ENCODE measurements around the gene NPTN. TPM values are rescaled to one million over a fixed set of nuclear protein-coding genes. Genes with fewer than 3 reads are reported as not detected.

The NPTN gene
- total RNA-seq, 1 experiment from 2014 or later, result 71.0 TPM

- H3K27me3 Mint-ChIP-seq (ENCODE audit: insufficient read depth, unreplicated experiment), result no peaks in the 10 kb centered on the region
- CTCF ChIA-PET, result interaction anchor here (0.8 to 1.7 kb wide), 2 partner anchors 18 to 39 kb away, joined by 3 to 5 read pairs; no protein-coding TSS in a partner anchor
- H3K4me1 Mint-ChIP-seq (ENCODE audit: insufficient read depth, unreplicated experiment), result no peaks in the 10 kb centered on the region
- H3K27ac Mint-ChIP-seq (ENCODE audit: low read depth, unreplicated experiment), result no peak overlapping the region
- no peak for DNase-seq (ENCODE audit: unreplicated experiment)
- no peaks in the 10 kb centered on the region for H3K36me3 Mint-ChIP-seq (ENCODE audit: insufficient read depth, unreplicated experiment)
- POLR2A ChIA-PET, result interaction anchor here (0.6 to 1.3 kb wide), 3 partner anchors 13 to 98 kb away, joined by 3 read pairs; no protein-coding TSS in a partner anchor
- no peaks in the 10 kb centered on the region for H3K9me3 Mint-ChIP-seq (ENCODE audit: unreplicated experiment)
- H3K4me3 Mint-ChIP-seq (ENCODE audit: unreplicated experiment), result no peak overlapping the region
- TF ChIP-seq, protein P1, sequence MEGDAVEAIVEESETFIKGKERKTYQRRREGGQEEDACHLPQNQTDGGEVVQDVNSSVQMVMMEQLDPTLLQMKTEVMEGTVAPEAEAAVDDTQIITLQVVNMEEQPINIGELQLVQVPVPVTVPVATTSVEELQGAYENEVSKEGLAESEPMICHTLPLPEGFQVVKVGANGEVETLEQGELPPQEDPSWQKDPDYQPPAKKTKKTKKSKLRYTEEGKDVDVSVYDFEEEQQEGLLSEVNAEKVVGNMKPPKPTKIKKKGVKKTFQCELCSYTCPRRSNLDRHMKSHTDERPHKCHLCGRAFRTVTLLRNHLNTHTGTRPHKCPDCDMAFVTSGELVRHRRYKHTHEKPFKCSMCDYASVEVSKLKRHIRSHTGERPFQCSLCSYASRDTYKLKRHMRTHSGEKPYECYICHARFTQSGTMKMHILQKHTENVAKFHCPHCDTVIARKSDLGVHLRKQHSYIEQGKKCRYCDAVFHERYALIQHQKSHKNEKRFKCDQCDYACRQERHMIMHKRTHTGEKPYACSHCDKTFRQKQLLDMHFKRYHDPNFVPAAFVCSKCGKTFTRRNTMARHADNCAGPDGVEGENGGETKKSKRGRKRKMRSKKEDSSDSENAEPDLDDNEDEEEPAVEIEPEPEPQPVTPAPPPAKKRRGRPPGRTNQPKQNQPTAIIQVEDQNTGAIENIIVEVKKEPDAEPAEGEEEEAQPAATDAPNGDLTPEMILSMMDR (IDR thresholded peaks at IDR 0.05; ENCODE audit: unreplicated experiment), result no peak
- intact Hi-C loops (cut with micrococcal nuclease), result no loop called here
- BruUV-seq (replicated peaks), result no TSS peak
Observed at GRCh38 chr15:73660455-73660854, 27.3 kb upstream of the NPTN start.

DNA sequence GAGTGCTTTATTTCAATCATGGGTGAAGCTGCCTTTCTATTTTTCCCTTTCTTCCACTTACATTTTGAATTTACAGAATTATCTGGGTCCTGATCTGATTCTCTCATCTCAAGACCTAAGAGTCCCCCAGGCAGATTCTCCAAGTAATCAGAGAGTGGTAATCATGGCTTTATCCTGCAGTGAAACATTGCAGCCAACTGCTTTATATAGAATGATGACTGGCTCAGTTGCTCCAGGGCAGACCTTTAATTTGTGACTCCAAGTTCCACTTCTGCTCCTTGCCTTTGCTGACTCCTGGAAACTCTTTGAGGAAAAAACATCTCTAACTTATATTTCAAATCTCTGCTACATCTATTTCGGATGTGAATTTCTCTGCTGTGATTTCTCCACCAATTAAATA is 25.5 kb upstream of the NPTN start:
- intact Hi-C loops (cut with micrococcal nuclease), result no loop called here
- Mint-ChIP-seq H3K9me3 (ENCODE audit: unreplicated experiment) (no peaks in the 10 kb centered on the region), H3K36me3 (ENCODE audit: insufficient read depth, unreplicated experiment) (no peaks in the 10 kb centered on the region), H3K4me3 (ENCODE audit: unreplicated experiment) (no peak overlapping the region), H3K27me3 (ENCODE audit: insufficient read depth, unreplicated experiment) (no peaks in the 10 kb centered on the region), H3K4me1 (ENCODE audit: insufficient read depth, unreplicated experiment) (no peaks in the 10 kb centered on the region), H3K27ac (ENCODE audit: low read depth, unreplicated experiment) (no peak overlapping the region)
- TF ChIP-seq, protein P1 (IDR thresholded peaks at IDR 0.05; ENCODE audit: unreplicated experiment), result no peak
- CTCF ChIA-PET, result interaction anchor here (0.9 kb wide), 1 partner anchor 22 kb away, joined by 3 read pairs; no protein-coding TSS in a partner anchor
- no peak for DNase-seq (ENCODE audit: unreplicated experiment)
- POLR2A ChIA-PET, result no interaction called here
- BruUV-seq (replicated peaks), result no TSS peak

- Mint-ChIP-seq H3K36me3 (ENCODE audit: insufficient read depth, unreplicated experiment) (no peaks in the 10 kb centered on the region), H3K4me3 (ENCODE audit: unreplicated experiment) (no peak overlapping the region), H3K4me1 (ENCODE audit: insufficient read depth, unreplicated experiment) (peaks cover 5% of the 10 kb centered on the region), H3K27ac (ENCODE audit: low read depth, unreplicated experiment) (no peak overlapping the region), H3K9me3 (ENCODE audit: unreplicated experiment) (no peaks in the 10 kb centered on the region), H3K27me3 (ENCODE audit: insufficient read depth, unreplicated experiment) (no peaks in the 10 kb centered on the region)
- CTCF ChIA-PET, result no interaction called here
- POLR2A ChIA-PET, result no interaction called here
- no TSS peak for BruUV-seq (replicated peaks)
- TF ChIP-seq, protein P1 (IDR thresholded peaks at IDR 0.05; ENCODE audit: unreplicated experiment), result no peak
- intact Hi-C loops (cut with micrococcal nuclease), result no loop called here
- no peak for DNase-seq (ENCODE audit: unreplicated experiment)
Observed at GRCh38 chr15:73655724-73656123, 22.5 kb upstream of the NPTN start.

DNA sequence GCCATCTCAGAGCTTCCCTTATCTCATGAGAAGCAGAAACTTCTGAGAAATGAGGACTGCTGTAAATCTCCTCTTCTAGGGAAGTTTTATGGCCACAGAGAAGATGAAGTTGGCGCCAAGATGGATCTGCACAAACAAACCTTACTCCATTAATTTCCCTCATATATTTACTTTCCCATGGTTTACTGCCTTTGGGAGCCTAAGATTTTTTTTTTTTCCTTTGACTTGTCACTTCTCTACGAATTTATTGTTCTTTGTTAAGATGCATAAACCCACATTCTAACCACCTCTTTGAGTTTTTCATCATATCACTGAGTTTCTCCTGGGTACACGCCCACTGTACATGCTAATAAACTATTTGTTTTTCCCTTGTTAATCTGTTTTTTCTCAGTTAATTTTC is 21.5 kb upstream of the NPTN start:
- ChIA-PET POLR2A (no interaction called here), CTCF (no interaction called here)
- peaks cover 12% of the 10 kb centered on the region for H3K4me1 Mint-ChIP-seq (ENCODE audit: insufficient read depth, unreplicated experiment)
- no peak overlapping the region for H3K27ac Mint-ChIP-seq (ENCODE audit: low read depth, unreplicated experiment)
- no peaks in the 10 kb centered on the region for H3K9me3 Mint-ChIP-seq (ENCODE audit: unreplicated experiment)
- H3K4me3 Mint-ChIP-seq (ENCODE audit: unreplicated experiment), result no peak overlapping the region
- TF ChIP-seq, protein P1 (IDR thresholded peaks at IDR 0.05; ENCODE audit: unreplicated experiment), result no peak
- H3K27me3 Mint-ChIP-seq (ENCODE audit: insufficient read depth, unreplicated experiment), result no peaks in the 10 kb centered on the region
- no peaks in the 10 kb centered on the region for H3K36me3 Mint-ChIP-seq (ENCODE audit: insufficient read depth, unreplicated experiment)
- DNase-seq (ENCODE audit: unreplicated experiment), result no peak
- intact Hi-C loops (cut with micrococcal nuclease), result no loop called here
- BruUV-seq (replicated peaks), result no TSS peak

Measured in MCF 10A (cell line).